Cardiac muscle cell (in vitro differentiated cells and primary cell): ENCODE measurements around the gene ANAPC16. TPM values are rescaled to one million over a fixed set of nuclear protein-coding genes. Genes with fewer than 3 reads are reported as not detected.
A peak's percentile ranks its signal among the peaks of the same experiment; 100 is the strongest.
"Not testable (repeated sequence)": the region's sequence is repeated elsewhere in the genome, so short reads cannot be mapped to it uniquely, and the experiment has no call there.

ENCODE experiments used
- DNase-seq, 2 donors: peaks; one replicate each; pipeline versions ENCODE4 v3.0.0 to v3.0.0-alpha.2; 2010 to 2017; ENCODE audit warnings: low read depth in 1 of 2, low spot score in 1 of 2
- H3K27ac ChIP-seq: fragments of 200-600 bp; sonication (generic); 2 replicates; pipeline ENCODE4 v1.5.1; 2016
- H3K27me3 ChIP-seq: fragments of 200-600 bp; sonication (generic); 2 replicates; pipeline ENCODE4 v1.6.0; 2016; ENCODE audit warnings: control low read depth
- H3K36me3 ChIP-seq: fragments of 200-600 bp; sonication (generic); 2 replicates; pipeline ENCODE4 v1.5.1; 2016; ENCODE audit warnings: control low read depth
- H3K4me1 ChIP-seq: fragments of 200-600 bp; sonication (generic); 2 replicates; pipeline ENCODE4 v1.8.1; 2017; ENCODE audit warnings: low read depth, mild to moderate bottlenecking, mixed run types
- H3K4me3 ChIP-seq: fragments of 200-600 bp; sonication (generic); 2 replicates; pipeline ENCODE4 v1.5.1; 2016; ENCODE audit warnings: mild to moderate bottlenecking
- H3K9me3 ChIP-seq: fragments of 200-600 bp; sonication (generic); 2 replicates; pipeline ENCODE4 v1.5.1; 2017; ENCODE audit warnings: low read depth, mild to moderate bottlenecking, control low read depth
- CTCF ChIP-seq: IDR thresholded peaks from 2 replicates; pipeline ENCODE4 v1.5.1; 2012; ENCODE audit warnings: low read depth, mild to moderate bottlenecking, low read length
- polyA plus RNA-seq: library from polyadenylated mRNA; unstranded; fragments of >200 nt; fragmentation: Nextera tagmentation; extraction: Ambion mirVana; gene quantifications from 2 replicates; pipeline ENCODE4 v1.2.1, GENCODE V29; 2016
- total RNA-seq: library from RNA; depleted of rRNA; stranded (reverse); fragments of >200 nt; gene quantifications from 2 replicates; pipeline ENCODE4 v1.2.3, GENCODE V29; 2016

The ANAPC16 gene
- total and polyA plus RNA-seq, 2 experiments from 2014 or later, result 92.2 to 283 TPM

- no peak overlapping the region for H3K4me3 ChIP-seq
- peak overlapping the region; percentile 80 for H3K27ac ChIP-seq
- no peak for DNase-seq
- TF ChIP-seq CTCF, result no peak
- no peaks in the 10 kb centered on the region for H3K9me3 ChIP-seq
- peaks cover 11% of the 10 kb centered on the region for H3K36me3 ChIP-seq
- H3K27me3 ChIP-seq, result no peaks in the 10 kb centered on the region
- H3K4me1 ChIP-seq, result peaks cover 16% of the 10 kb centered on the region
Measured at GRCh38 chr10:72278668-72279393, 63.0 kb downstream of the ANAPC16 start.

GRCh38 chr10:72279587-72279986, 63.8 kb downstream of the ANAPC16 start:
- not testable (repeated sequence) for H3K9me3 ChIP-seq, DNase-seq, H3K27ac ChIP-seq, H3K27me3 ChIP-seq, H3K4me3 ChIP-seq
- peaks cover 10% of the 10 kb centered on the region for H3K36me3 ChIP-seq
- H3K4me1 ChIP-seq, result peaks cover 16% of the 10 kb centered on the region

- no peaks in the 10 kb centered on the region for H3K27me3 ChIP-seq
- H3K4me1 ChIP-seq, result no peaks in the 10 kb centered on the region
- H3K27ac ChIP-seq, result no peak overlapping the region
- no peak for TF ChIP-seq CTCF
- DNase-seq, result no peak
- H3K4me3 ChIP-seq, result no peak overlapping the region
- no peaks in the 10 kb centered on the region for H3K9me3 ChIP-seq
- no peaks in the 10 kb centered on the region for H3K36me3 ChIP-seq
Measured at GRCh38 chr10:72283131-72283530, 67.3 kb downstream of the ANAPC16 start.

Other genes starting within 250 kb of the ANAPC16 start
- 1.3 and 5.0 TPM in 2 replicates for gene SPOCK2, start 127.5 kb upstream of the ANAPC16 start, total RNA-seq
- gene SPOCK2, start 127.5 kb upstream of the ANAPC16 start, polyA plus RNA-seq, result 0.85 and 3.9 TPM in 2 replicates
- 41.3 and 47.9 TPM in 2 replicates for gene ASCC1, start 264 bp downstream of the ANAPC16 start, total RNA-seq
- gene ASCC1, start 264 bp downstream of the ANAPC16 start, polyA plus RNA-seq, result 58.4 and 61.0 TPM in 2 replicates
- 213 and 227 TPM in 2 replicates for gene DDIT4, start 57.9 kb downstream of the ANAPC16 start, total RNA-seq
- gene DDIT4, start 57.9 kb downstream of the ANAPC16 start, polyA plus RNA-seq, result 210 and 276 TPM in 2 replicates
- 29.3 and 32.0 TPM in 2 replicates for gene DNAJB12, start 138.9 kb downstream of the ANAPC16 start, total RNA-seq
- gene DNAJB12, start 138.9 kb downstream of the ANAPC16 start, polyA plus RNA-seq, result 23.8 and 34.2 TPM in 2 replicates